ENCODE measurements around the gene ANKRD13A.

The ANKRD13A gene

DNA sequence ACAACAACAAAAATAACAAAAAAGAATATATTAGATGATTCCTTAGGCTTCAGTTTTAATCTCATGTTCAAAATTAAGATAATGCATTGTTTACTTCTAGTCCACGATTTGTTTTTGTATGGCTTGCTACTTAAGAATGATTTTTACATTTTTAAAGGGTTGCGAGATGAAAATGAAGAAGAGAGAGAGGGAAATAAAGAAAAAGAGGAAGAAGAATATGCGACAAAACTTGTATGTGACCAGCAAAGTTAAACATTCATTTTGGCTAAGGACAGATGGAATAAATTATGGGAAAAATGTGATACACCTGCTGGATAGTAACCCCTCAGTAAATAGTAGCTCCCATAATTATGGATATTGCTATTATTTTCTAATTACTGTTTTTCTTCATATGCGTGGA lies 1.8 kb upstream of the ANKRD13A start:
- Histone ChIP-seq H2AFZ (ENCODE audit: low read depth) (no peak overlapping the region), H3K27me3 (ENCODE audit: insufficient read depth, low read depth) (no peaks in the 10 kb centered on the region), H3K36me3 (ENCODE audit: insufficient read depth) (no peaks in the 10 kb centered on the region), H3K79me2 (ENCODE audit: insufficient read depth, low read depth) (peaks cover 22% of the 10 kb centered on the region; the same call in 1 of the 2 replicates), H3K4me2 (no peak overlapping the region), H3K9ac (no peak overlapping the region), H3K27ac (no peak overlapping the region), H4K20me1 (ENCODE audit: insufficient read depth) (no peaks in the 10 kb centered on the region), H3K4me1 (ENCODE audit: low read depth, poor library complexity, severe bottlenecking) (peaks cover 3% of the 10 kb centered on the region), H3K4me3 (IDR thresholded peaks at IDR 0.05; ENCODE audit: insufficient read depth, low read depth, low read length) (no peak overlapping the region)
- TF ChIP-seq, protein P1, sequence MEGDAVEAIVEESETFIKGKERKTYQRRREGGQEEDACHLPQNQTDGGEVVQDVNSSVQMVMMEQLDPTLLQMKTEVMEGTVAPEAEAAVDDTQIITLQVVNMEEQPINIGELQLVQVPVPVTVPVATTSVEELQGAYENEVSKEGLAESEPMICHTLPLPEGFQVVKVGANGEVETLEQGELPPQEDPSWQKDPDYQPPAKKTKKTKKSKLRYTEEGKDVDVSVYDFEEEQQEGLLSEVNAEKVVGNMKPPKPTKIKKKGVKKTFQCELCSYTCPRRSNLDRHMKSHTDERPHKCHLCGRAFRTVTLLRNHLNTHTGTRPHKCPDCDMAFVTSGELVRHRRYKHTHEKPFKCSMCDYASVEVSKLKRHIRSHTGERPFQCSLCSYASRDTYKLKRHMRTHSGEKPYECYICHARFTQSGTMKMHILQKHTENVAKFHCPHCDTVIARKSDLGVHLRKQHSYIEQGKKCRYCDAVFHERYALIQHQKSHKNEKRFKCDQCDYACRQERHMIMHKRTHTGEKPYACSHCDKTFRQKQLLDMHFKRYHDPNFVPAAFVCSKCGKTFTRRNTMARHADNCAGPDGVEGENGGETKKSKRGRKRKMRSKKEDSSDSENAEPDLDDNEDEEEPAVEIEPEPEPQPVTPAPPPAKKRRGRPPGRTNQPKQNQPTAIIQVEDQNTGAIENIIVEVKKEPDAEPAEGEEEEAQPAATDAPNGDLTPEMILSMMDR (conservative IDR thresholded peaks at IDR 0.05; ENCODE audit: low read depth, low read length), result no peak

DNA sequence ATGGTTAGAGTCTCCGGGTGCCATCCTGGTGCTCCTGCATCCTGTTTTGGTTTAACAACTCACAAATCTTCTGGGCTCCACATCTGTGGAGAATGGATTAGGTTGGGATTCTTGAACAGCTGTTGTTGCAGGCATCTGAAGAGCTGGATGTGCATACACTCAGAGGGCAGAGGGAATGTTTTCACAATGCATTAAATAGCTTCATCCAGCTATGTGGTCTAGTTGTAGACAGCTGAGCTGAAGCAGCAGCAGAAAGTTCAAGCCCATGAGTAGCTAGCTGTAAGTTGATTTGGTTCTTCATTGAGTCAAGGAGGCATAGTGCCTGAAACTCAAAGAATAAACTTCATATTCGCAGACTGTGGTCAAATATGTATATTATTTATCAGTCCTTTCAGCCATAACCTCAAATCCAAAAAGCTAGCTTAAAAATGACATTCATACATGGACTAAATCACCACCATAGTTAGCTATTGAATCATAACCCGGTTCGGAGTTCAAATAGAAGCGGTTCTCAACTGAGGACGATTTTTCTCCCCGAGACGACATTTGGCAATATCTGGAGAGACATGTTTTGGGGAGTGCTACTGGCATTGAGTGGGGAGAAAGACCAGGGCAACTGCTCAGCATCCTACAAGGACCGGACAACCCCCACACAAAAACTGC lies 858 bp upstream of the ANKRD13A start:
- H3K9ac ChIP-seq, result peak overlapping the region; percentile 70; the same call in 1 of the 2 replicates
- peaks cover 3% of the 10 kb centered on the region for H3K4me1 ChIP-seq (ENCODE audit: low read depth, poor library complexity, severe bottlenecking)
- peak overlapping the region; percentile 66; the same call in 1 of the 2 replicates for H2AFZ ChIP-seq (ENCODE audit: low read depth)
- no peaks in the 10 kb centered on the region for H3K36me3 ChIP-seq (ENCODE audit: insufficient read depth)
- H3K27me3 ChIP-seq (ENCODE audit: insufficient read depth, low read depth), result no peaks in the 10 kb centered on the region
- H3K27ac ChIP-seq, result no peak overlapping the region; the same call in 1 of the 2 replicates
- peaks cover 17% of the 10 kb centered on the region; the same call in 1 of the 2 replicates for H3K79me2 ChIP-seq (ENCODE audit: insufficient read depth, low read depth)
- no peaks in the 10 kb centered on the region for H4K20me1 ChIP-seq (ENCODE audit: insufficient read depth)
- H3K4me3 ChIP-seq (IDR thresholded peaks at IDR 0.05; ENCODE audit: insufficient read depth, low read depth, low read length), result no peak overlapping the region
- TF ChIP-seq, protein P1 (conservative IDR thresholded peaks at IDR 0.05; ENCODE audit: low read depth, low read length), result no peak
- H3K4me2 ChIP-seq, result peak overlapping the region; percentile 53

DNA sequence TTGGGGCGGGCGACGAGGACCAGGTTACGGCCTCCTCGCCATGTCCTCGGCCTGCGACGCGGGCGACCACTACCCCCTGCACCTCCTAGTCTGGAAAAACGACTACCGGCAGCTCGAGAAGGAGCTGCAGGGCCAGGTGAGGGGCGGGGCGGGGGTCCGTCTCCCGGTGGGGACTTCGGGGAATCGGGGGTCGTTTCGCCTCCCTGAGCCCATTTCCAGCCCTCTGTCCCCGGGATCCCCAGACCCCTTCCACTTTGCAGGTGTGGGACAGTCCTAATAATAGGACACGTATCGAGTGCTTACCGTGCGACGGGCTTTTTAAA lies 380 bp downstream of the ANKRD13A start:
- H3K79me2 ChIP-seq (ENCODE audit: insufficient read depth, low read depth), result peaks cover 10% of the 10 kb centered on the region; the same call in 1 of the 2 replicates
- no peak overlapping the region for H3K4me3 ChIP-seq (IDR thresholded peaks at IDR 0.05; ENCODE audit: insufficient read depth, low read depth, low read length)
- peak overlapping the region; percentile 70; the same call in 1 of the 2 replicates for H3K9ac ChIP-seq
- no peaks in the 10 kb centered on the region for H3K27me3 ChIP-seq (ENCODE audit: insufficient read depth, low read depth)
- H3K27ac ChIP-seq, result no peak overlapping the region
- peak overlapping the region; percentile 39 for H3K4me2 ChIP-seq
- peaks cover 3% of the 10 kb centered on the region for H3K4me1 ChIP-seq (ENCODE audit: low read depth, poor library complexity, severe bottlenecking)
- peak overlapping the region; percentile 66; the same call in 1 of the 2 replicates for H2AFZ ChIP-seq (ENCODE audit: low read depth)
- no peaks in the 10 kb centered on the region for H3K36me3 ChIP-seq (ENCODE audit: insufficient read depth)
- TF ChIP-seq, protein P1 (conservative IDR thresholded peaks at IDR 0.05; ENCODE audit: low read depth, low read length), result no peak
- no peaks in the 10 kb centered on the region for H4K20me1 ChIP-seq (ENCODE audit: insufficient read depth)

DNA sequence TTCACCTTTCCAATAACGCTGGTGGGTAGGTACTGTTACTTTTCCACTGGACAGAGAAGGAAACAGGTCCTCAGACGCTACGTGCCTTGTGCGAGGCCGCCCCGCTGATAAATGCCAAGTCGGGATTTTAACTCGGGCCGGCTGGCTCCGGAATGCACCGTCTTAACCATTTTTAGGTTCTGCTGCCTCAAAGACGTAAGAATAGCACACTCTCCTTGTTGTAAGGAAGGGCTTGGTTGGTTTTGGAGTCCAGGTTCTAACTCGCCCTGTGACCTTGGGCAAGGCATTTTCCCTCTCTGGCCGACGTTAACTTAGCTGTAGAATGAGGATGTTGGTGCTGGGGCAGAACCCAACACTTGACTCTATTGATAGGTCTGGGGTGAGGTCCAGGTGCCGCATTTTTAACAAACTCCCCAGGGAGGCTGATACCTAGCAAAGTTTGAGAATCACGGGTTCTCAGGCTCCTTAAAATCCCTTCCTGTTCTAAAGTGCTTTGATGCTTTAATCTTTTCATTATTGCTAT lies 814 bp downstream of the ANKRD13A start:
- Histone ChIP-seq H3K4me2 (peak overlapping the region; percentile 39), H3K4me3 (IDR thresholded peaks at IDR 0.05; ENCODE audit: insufficient read depth, low read depth, low read length) (no peak overlapping the region), H3K9ac (peak overlapping the region; percentile 70; the same call in 1 of the 2 replicates), H4K20me1 (ENCODE audit: insufficient read depth) (no peaks in the 10 kb centered on the region), H3K27me3 (ENCODE audit: insufficient read depth, low read depth) (no peaks in the 10 kb centered on the region), H3K4me1 (ENCODE audit: low read depth, poor library complexity, severe bottlenecking) (peaks cover 3% of the 10 kb centered on the region), H3K36me3 (ENCODE audit: insufficient read depth) (no peaks in the 10 kb centered on the region), H3K27ac (no peak overlapping the region), H2AFZ (ENCODE audit: low read depth) (peak overlapping the region; percentile 66; the same call in 1 of the 2 replicates), H3K79me2 (ENCODE audit: insufficient read depth, low read depth) (peaks cover 7% of the 10 kb centered on the region; the same call in 1 of the 2 replicates)
- TF ChIP-seq, protein P1 (conservative IDR thresholded peaks at IDR 0.05; ENCODE audit: low read depth, low read length), result no peak
